ENCODE measurements around the gene CHGA. TPM values are rescaled to one million over a fixed set of nuclear protein-coding genes. Genes with fewer than 3 reads are reported as not detected.

The CHGA gene
- total RNA-seq, 1 experiment from 2014 or later = not detected

- DNase-seq (ENCODE audit: low spot score) = no peak
Measured at GRCh38 chr14:92961567-92961855, 38.6 kb downstream of the CHGA start.

GRCh38 chr14:92962031-92962830 lies 39.3 kb downstream of the CHGA start:
- no peak for DNase-seq (ENCODE audit: low spot score)

- no peak for DNase-seq (ENCODE audit: low spot score)
Measured at GRCh38 chr14:92962831-92963095, 39.8 kb downstream of the CHGA start.

GRCh38 chr14:92963301-92964123 lies 40.6 kb downstream of the CHGA start:
- no peak for DNase-seq (ENCODE audit: low spot score)

GRCh38 chr14:92964124-92965109 lies 41.5 kb downstream of the CHGA start:
- no peak for DNase-seq (ENCODE audit: low spot score)

GRCh38 chr14:92965281-92965680 lies 42.3 kb downstream of the CHGA start:
- no peak for DNase-seq (ENCODE audit: low spot score)

GRCh38 chr14:92967346-92967926 lies 44.5 kb downstream of the CHGA start:
- DNase-seq (ENCODE audit: low spot score) = no peak

GRCh38 chr14:92968291-92969020 lies 45.5 kb downstream of the CHGA start:
- no peak for DNase-seq (ENCODE audit: low spot score)

GRCh38 chr14:92969430-92969829 lies 46.5 kb downstream of the CHGA start:
- DNase-seq (ENCODE audit: low spot score) = no peak

- DNase-seq (ENCODE audit: low spot score) = no peak
Measured at GRCh38 chr14:92969871-92970270, 46.9 kb downstream of the CHGA start.

GRCh38 chr14:92970271-92970670 lies 47.3 kb downstream of the CHGA start:
- DNase-seq (ENCODE audit: low spot score) = no peak

GRCh38 chr14:92971601-92972180 lies 48.7 kb downstream of the CHGA start:
- DNase-seq (ENCODE audit: low spot score) = no peak

GRCh38 chr14:92973261-92973797 lies 50.4 kb downstream of the CHGA start:
- no peak for DNase-seq (ENCODE audit: low spot score)

- DNase-seq (ENCODE audit: low spot score) = no peak
Measured at GRCh38 chr14:92973798-92974372, 50.9 kb downstream of the CHGA start.

GRCh38 chr14:92974541-92975345 lies 51.8 kb downstream of the CHGA start:
- no peak for DNase-seq (ENCODE audit: low spot score)

- no peak for DNase-seq (ENCODE audit: low spot score)
Measured at GRCh38 chr14:92976268-92976667, 53.3 kb downstream of the CHGA start.

GRCh38 chr14:92978229-92979021 lies 55.5 kb downstream of the CHGA start:
- no peak for DNase-seq (ENCODE audit: low spot score)

GRCh38 chr14:92980866-92981265 lies 57.9 kb downstream of the CHGA start:
- no peak for DNase-seq (ENCODE audit: low spot score)
